Spleen (tissue), 7 donors: ENCODE data around the gene KIF26B.

ENCODE experiments used
- POLR2A ChIP-seq, 3 donors: fragments of 450-650 bp; IDR thresholded peaks; one replicate each; pipeline ENCODE4 v1.5.1; 2017; ENCODE audit warnings: antibody characterized with exemption in 3 of 3, mild to moderate bottlenecking in 1 of 3
- POLR2AphosphoS5 ChIP-seq, 3 donors: sonication (generic); formaldehyde crosslinking; IDR thresholded peaks; one replicate each; pipeline ENCODE4 v1.5.1; 2017; ENCODE audit warnings: antibody characterized with exemption in 3 of 3
- TF ChIP-seq, protein P1 (sequence below), 11 experiments: fragments of 200-600 bp in 7 of 11; fragments of 450-650 bp in 4 of 11; sonication (generic) in 4 of 11; IDR thresholded peaks in 8 of 11; conservative IDR thresholded peaks in 3 of 11; 1 replicate in 7 of 11; 2 replicates in 4 of 11; pipeline versions ENCODE4 v1.4.0 to v1.8.0; 2016 to 2021; ENCODE audit warnings: antibody characterized with exemption in 11 of 11, inconsistent platforms in 4 of 11, mild to moderate bottlenecking in 1 of 11
- donor health status: DM: no; HTN: no; CAD: no; lungs with moderate emphysema.
- donor health status: DM: no; HTN: no; CAD: no.
- donor health status: DM: no; HTN: no; CAD: no.

DNA sequence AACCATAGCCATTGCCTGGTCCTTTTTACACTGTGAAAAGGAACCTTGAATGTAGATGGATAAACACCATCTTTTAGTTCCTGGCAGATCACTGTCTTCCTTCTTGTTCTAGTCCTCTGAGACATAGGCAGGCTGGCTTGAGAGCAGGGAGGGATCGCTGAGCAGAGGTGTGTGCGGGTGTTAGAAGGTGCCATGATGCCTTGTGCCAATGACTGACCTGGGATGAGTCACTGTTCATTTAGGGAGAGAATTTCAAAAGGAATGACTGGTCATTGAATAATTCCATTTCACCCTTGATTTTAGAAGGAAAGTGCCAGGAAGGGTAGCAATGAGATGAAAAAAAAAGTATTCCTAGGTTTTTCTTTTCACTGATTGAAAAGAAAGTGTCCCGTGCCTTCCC, 383.9 kb downstream of the KIF26B start:
- TF ChIP-seq, protein P1, sequence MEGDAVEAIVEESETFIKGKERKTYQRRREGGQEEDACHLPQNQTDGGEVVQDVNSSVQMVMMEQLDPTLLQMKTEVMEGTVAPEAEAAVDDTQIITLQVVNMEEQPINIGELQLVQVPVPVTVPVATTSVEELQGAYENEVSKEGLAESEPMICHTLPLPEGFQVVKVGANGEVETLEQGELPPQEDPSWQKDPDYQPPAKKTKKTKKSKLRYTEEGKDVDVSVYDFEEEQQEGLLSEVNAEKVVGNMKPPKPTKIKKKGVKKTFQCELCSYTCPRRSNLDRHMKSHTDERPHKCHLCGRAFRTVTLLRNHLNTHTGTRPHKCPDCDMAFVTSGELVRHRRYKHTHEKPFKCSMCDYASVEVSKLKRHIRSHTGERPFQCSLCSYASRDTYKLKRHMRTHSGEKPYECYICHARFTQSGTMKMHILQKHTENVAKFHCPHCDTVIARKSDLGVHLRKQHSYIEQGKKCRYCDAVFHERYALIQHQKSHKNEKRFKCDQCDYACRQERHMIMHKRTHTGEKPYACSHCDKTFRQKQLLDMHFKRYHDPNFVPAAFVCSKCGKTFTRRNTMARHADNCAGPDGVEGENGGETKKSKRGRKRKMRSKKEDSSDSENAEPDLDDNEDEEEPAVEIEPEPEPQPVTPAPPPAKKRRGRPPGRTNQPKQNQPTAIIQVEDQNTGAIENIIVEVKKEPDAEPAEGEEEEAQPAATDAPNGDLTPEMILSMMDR (IDR thresholded peaks at IDR 0.05 in 8 of 11, conservative IDR thresholded peaks at IDR 0.05 in 3 of 11) = no peak
- TF ChIP-seq POLR2AphosphoS5 (IDR thresholded peaks at IDR 0.05) (no peak), POLR2A (IDR thresholded peaks at IDR 0.05) (no peak)
